IPS-18a (cell line): ENCODE data around the gene TSHR.

ENCODE experiments used
- H3K27ac ChIP-seq: one replicate; pipeline ENCODE4 v1.5.1; 2013; ENCODE audit warnings: low read length
- H3K27me3 ChIP-seq: one replicate; pipeline ENCODE4 v1.6.1; 2013; ENCODE audit warnings: mild to moderate bottlenecking, low read length; ENCODE audit not compliant: control insufficient read depth, insufficient read depth
- H3K36me3 ChIP-seq: one replicate; pipeline ENCODE4 v1.6.1; 2013; ENCODE audit warnings: low read depth, low read length; ENCODE audit not compliant: control insufficient read depth
- H3K4me1 ChIP-seq: one replicate; pipeline ENCODE4 v1.6.1; 2013; ENCODE audit warnings: low read depth, low read length; ENCODE audit not compliant: control insufficient read depth
- H3K4me3 ChIP-seq: one replicate; pipeline ENCODE4 v1.5.1; 2013; ENCODE audit warnings: low read length
- H3K9ac ChIP-seq: one replicate; pipeline ENCODE4 v1.6.1; 2013; ENCODE audit warnings: mild to moderate bottlenecking, low read length, moderate library complexity
- H3K9me3 ChIP-seq: one replicate; pipeline ENCODE4 v1.6.1; 2013; ENCODE audit warnings: low read depth, low read length; ENCODE audit not compliant: control insufficient read depth

The TSHR gene

GRCh38 chr14:81147140-81147897, 191.9 kb downstream of the TSHR start:
- no peaks in the 10 kb centered on the region for H3K36me3 ChIP-seq
- no peak overlapping the region for H3K4me3 ChIP-seq
- no peaks in the 10 kb centered on the region for H3K27me3 ChIP-seq
- H3K9me3 ChIP-seq, result no peaks in the 10 kb centered on the region
- H3K4me1 ChIP-seq, result no peaks in the 10 kb centered on the region
- no peak overlapping the region for H3K27ac ChIP-seq
- H3K9ac ChIP-seq, result no peak overlapping the region

DNA sequence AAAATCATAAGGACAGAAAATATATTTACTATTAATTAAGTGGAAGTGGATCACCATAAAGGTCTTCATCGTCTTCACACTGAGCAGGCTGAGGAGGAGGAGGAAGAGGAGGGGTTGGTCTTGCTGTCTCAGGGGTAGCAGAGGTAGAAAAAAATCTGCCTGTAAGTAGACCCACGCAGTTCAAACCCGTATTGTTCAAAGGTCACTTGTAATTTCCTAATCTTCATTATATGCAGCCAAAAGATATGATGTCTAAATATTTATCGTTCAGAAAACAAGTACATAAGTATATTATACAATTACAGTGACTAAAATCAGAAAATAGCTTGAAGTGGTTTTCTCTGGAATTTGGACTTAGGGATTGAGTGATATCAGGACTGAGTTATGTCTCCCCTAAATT, 193.2 kb downstream of the TSHR start:
- Histone ChIP-seq H3K36me3 (no peaks in the 10 kb centered on the region), H3K27me3 (no peaks in the 10 kb centered on the region), H3K27ac (no peak overlapping the region), H3K9ac (no peak overlapping the region), H3K4me1 (no peaks in the 10 kb centered on the region), H3K4me3 (no peak overlapping the region), H3K9me3 (no peaks in the 10 kb centered on the region)

GRCh38 chr14:81153187-81153586, 197.8 kb downstream of the TSHR start:
- H3K4me3 ChIP-seq, result no peak overlapping the region
- H3K27me3 ChIP-seq, result no peaks in the 10 kb centered on the region
- H3K36me3 ChIP-seq, result no peaks in the 10 kb centered on the region
- no peaks in the 10 kb centered on the region for H3K9me3 ChIP-seq
- H3K27ac ChIP-seq, result no peak overlapping the region
- H3K4me1 ChIP-seq, result no peaks in the 10 kb centered on the region
- H3K9ac ChIP-seq, result no peak overlapping the region

DNA sequence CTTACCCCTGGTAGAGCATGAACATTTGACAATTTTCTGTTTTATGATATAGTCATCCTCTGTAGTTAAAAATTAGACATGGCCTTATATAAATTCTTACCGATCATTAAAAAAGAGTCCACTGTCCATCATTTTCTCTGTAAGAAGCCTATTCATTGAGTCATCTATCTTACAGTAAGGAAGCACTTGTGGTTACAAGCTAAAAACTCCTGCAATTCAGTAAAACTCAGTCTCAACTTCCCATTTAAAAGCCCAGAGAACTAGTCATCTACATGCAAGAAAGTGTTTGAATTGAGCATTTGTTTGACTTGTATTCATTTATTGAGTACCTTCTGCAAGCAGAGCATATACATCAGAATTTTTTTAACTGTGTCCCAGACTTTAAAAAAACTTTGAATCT, 202.0 kb downstream of the TSHR start:
- H3K4me3 ChIP-seq, result no peak overlapping the region
- H3K27ac ChIP-seq, result no peak overlapping the region
- H3K9me3 ChIP-seq, result no peaks in the 10 kb centered on the region
- no peaks in the 10 kb centered on the region for H3K27me3 ChIP-seq
- H3K36me3 ChIP-seq, result no peaks in the 10 kb centered on the region
- H3K4me1 ChIP-seq, result no peaks in the 10 kb centered on the region
- H3K9ac ChIP-seq, result no peak overlapping the region

- Histone ChIP-seq H3K27ac (no peak overlapping the region), H3K4me1 (no peaks in the 10 kb centered on the region), H3K27me3 (no peaks in the 10 kb centered on the region), H3K4me3 (no peak overlapping the region), H3K9me3 (no peaks in the 10 kb centered on the region), H3K36me3 (no peaks in the 10 kb centered on the region), H3K9ac (no peak overlapping the region)
Observed at GRCh38 chr14:81161088-81161487, 205.7 kb downstream of the TSHR start.

- H3K4me1 ChIP-seq, result no peaks in the 10 kb centered on the region
- H3K27me3 ChIP-seq, result no peaks in the 10 kb centered on the region
- no peaks in the 10 kb centered on the region for H3K9me3 ChIP-seq
- no peak overlapping the region for H3K27ac ChIP-seq
- no peak overlapping the region for H3K9ac ChIP-seq
- no peaks in the 10 kb centered on the region for H3K36me3 ChIP-seq
- H3K4me3 ChIP-seq, result no peak overlapping the region
Observed at GRCh38 chr14:81161749-81162148, 206.3 kb downstream of the TSHR start.

DNA sequence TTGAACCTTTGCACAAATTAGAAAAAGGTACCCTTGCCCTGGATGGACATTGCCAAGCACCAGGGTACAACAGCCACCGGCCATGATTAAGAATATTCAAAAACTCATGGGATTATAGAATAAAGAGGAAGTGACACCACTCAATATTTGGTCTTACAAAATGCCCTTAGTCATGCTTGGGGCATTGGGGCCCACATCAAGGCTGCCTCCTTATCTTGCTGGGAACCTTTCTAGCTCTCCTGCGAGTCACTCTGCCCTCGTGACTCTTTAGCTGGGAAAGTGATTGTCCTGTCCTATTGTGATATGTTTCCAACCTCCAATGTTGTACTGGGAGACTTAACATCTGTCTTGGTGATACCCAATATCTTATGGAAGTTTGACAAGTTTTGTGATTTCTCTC, 207.5 kb downstream of the TSHR start:
- H3K4me1 ChIP-seq, result no peaks in the 10 kb centered on the region
- H3K4me3 ChIP-seq, result no peak overlapping the region
- no peaks in the 10 kb centered on the region for H3K27me3 ChIP-seq
- no peaks in the 10 kb centered on the region for H3K9me3 ChIP-seq
- H3K9ac ChIP-seq, result no peak overlapping the region
- H3K36me3 ChIP-seq, result no peaks in the 10 kb centered on the region
- H3K27ac ChIP-seq, result no peak overlapping the region

DNA sequence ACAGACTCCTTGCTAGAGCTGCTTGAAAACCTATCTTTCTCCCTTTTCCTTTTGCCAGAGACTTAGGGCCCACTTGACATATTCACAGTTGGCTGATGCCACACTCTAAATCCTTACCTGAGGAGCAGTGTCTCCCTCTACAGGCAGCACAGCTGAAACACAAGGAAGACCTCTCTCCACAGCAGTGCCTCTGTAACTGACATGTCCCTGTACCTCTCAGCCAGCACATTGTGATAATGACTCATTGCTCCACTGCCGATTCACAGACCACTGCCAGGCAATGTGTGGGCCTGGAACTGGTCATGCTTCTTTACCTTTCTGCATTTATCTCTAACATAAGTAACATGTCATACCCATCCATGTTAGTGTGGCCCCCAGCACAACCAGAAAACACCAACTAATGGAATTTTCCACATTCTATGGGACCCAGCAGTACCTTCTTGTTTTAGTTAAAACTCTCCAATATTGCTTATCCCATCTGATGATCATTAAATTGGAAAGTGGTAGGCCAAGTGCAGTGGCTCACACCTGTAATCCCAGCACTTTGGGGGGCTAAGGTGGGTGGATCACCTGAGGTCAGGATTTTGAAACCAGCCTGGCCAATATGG, 208.8 kb downstream of the TSHR start:
- H3K36me3 ChIP-seq, result no peaks in the 10 kb centered on the region
- H3K27me3 ChIP-seq, result no peaks in the 10 kb centered on the region
- no peak overlapping the region for H3K4me3 ChIP-seq
- no peaks in the 10 kb centered on the region for H3K4me1 ChIP-seq
- no peaks in the 10 kb centered on the region for H3K9me3 ChIP-seq
- no peak overlapping the region for H3K9ac ChIP-seq
- H3K27ac ChIP-seq, result no peak overlapping the region

GRCh38 chr14:81165188-81165587, 209.8 kb downstream of the TSHR start:
- no peak overlapping the region for H3K27ac ChIP-seq
- no peaks in the 10 kb centered on the region for H3K9me3 ChIP-seq
- H3K4me1 ChIP-seq, result peaks cover 5% of the 10 kb centered on the region
- no peak overlapping the region for H3K4me3 ChIP-seq
- no peaks in the 10 kb centered on the region for H3K27me3 ChIP-seq
- H3K36me3 ChIP-seq, result no peaks in the 10 kb centered on the region
- no peak overlapping the region for H3K9ac ChIP-seq

DNA sequence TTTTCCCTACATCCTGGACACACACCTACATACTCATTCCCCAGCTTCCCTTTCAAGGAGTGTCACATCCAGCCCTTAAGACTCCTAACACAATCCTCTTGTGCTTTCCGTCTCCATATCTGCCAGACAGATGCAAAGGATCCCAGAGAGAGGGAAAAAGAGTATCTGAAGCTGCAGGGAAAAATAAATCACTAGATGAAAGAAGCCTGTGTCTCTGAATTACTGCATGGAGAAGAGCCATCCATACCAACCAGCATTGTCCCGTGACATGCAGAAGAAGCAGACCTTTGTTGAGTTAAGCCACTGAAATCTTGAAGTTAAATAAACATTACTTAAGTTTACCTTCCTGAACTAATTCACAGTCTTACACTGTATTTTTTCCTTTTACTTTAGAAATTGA, 210.7 kb downstream of the TSHR start:
- no peaks in the 10 kb centered on the region for H3K36me3 ChIP-seq
- no peak overlapping the region for H3K9ac ChIP-seq
- H3K27ac ChIP-seq, result no peak overlapping the region
- no peaks in the 10 kb centered on the region for H3K9me3 ChIP-seq
- peaks cover 5% of the 10 kb centered on the region for H3K4me1 ChIP-seq
- no peak overlapping the region for H3K4me3 ChIP-seq
- no peaks in the 10 kb centered on the region for H3K27me3 ChIP-seq

DNA sequence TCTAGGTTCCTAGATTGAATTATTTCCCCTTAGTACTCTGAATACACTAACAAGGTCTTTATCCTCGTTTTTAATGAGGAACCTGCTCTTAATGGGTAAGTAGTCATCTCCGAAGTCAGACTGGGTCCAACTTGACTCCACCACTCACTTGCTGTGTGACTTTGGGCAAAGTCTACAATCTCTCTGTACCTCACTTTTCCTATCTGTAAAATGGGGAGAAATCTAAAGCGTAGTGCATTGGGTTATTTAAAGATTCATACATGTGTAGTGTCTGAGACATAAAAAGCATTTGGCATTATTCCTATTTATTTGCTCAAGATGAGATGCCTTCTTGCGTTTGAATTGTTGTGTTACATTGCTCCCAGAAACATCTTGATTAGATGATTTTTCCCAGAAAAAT, 213.8 kb downstream of the TSHR start:
- Histone ChIP-seq H3K27ac (no peak overlapping the region), H3K27me3 (no peaks in the 10 kb centered on the region), H3K9me3 (no peaks in the 10 kb centered on the region), H3K9ac (no peak overlapping the region), H3K36me3 (no peaks in the 10 kb centered on the region), H3K4me1 (peaks cover 5% of the 10 kb centered on the region), H3K4me3 (peak overlapping the region; percentile 80)

DNA sequence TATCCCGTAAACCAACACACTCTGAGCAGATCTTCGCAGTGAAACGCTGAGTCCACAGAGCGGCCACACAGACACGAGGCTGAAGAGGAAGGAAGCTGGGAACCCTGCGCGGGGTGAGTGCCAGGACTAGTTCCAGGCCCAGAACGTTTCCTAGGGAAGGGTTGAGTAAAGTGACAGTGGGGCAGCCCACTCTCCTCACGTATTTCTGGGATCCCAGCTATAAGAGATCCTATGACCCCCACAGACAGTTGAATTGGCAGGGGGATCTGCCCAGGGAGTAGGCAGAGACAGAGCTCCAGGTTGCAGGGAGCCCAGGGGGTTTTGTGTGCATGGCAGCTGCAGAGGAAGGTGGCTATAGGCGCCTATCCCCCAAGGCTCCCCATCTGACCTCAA, 214.3 kb downstream of the TSHR start:
- Histone ChIP-seq H3K9ac (peak overlapping the region; percentile 79), H3K4me3 (peak overlapping the region; percentile 80), H3K27ac (no peak overlapping the region), H3K27me3 (no peaks in the 10 kb centered on the region), H3K4me1 (peaks cover 5% of the 10 kb centered on the region), H3K9me3 (no peaks in the 10 kb centered on the region), H3K36me3 (no peaks in the 10 kb centered on the region)
